Measurements from ENCODE around the gene ARHGEF33. TPM values are rescaled to one million over a fixed set of nuclear protein-coding genes. Genes with fewer than 3 reads are reported as not detected.

Gene ARHGEF33
- total RNA-seq, 4 donors from 2014 or later: 0.88 to 5.9 (median 2.2) TPM

GRCh38 chr2:38943784-38944183 is 54.1 kb downstream of the ARHGEF33 start:
- no peak for TF ChIP-seq POLR2A (IDR thresholded peaks at IDR 0.05)
- TF ChIP-seq CTCF (IDR thresholded peaks at IDR 0.05): no peak
- Histone ChIP-seq H3K4me1 (no peaks in the 10 kb centered on the region), H3K36me3 (no peaks in the 10 kb centered on the region), H3K4me3 (no peak overlapping the region), H3K27ac (no peak overlapping the region), H3K9me3 (no peaks in the 10 kb centered on the region), H3K27me3 (no peaks in the 10 kb centered on the region)
- intact Hi-C loops (cut with DNase I; ENCODE audit: low total_unique reads): no loop called here
- no peak for DNase-seq

GRCh38 chr2:38945372-38945771 is 55.7 kb downstream of the ARHGEF33 start:
- DNase-seq: peak in 1 of 2 donors; percentile 20
- no peak overlapping the region for H3K4me3 ChIP-seq
- TF ChIP-seq POLR2A (IDR thresholded peaks at IDR 0.05) (no peak), CTCF (IDR thresholded peaks at IDR 0.05) (no peak)
- no peaks in the 10 kb centered on the region for H3K9me3 ChIP-seq
- no peaks in the 10 kb centered on the region for H3K36me3 ChIP-seq
- intact Hi-C loops (cut with DNase I; ENCODE audit: low total_unique reads): no loop called here
- H3K4me1 ChIP-seq: no peaks in the 10 kb centered on the region
- H3K27me3 ChIP-seq: no peaks in the 10 kb centered on the region
- peak overlapping the region; percentile 24 to 39 for H3K27ac ChIP-seq

- intact Hi-C loops (cut with DNase I; ENCODE audit: low total_unique reads): no loop called here
- no peak for DNase-seq
- no peak overlapping the region for H3K4me3 ChIP-seq
- H3K36me3 ChIP-seq: no peaks in the 10 kb centered on the region
- TF ChIP-seq POLR2A (IDR thresholded peaks at IDR 0.05) (no peak), CTCF (IDR thresholded peaks at IDR 0.05) (no peak)
- no peaks in the 10 kb centered on the region for H3K27me3 ChIP-seq
- H3K27ac ChIP-seq: peak overlapping the region; percentile 24 to 39
- no peaks in the 10 kb centered on the region for H3K9me3 ChIP-seq
- H3K4me1 ChIP-seq: no peaks in the 10 kb centered on the region
These were observed 56.2 kb downstream of the ARHGEF33 start for GRCh38 chr2:38945911-38946310.

GRCh38 chr2:38947241-38948239 is 57.9 kb downstream of the ARHGEF33 start:
- intact Hi-C loops (cut with DNase I; ENCODE audit: low total_unique reads): no loop called here
- Histone ChIP-seq H3K4me1 (no peaks in the 10 kb centered on the region), H3K27ac (no peak overlapping the region), H3K36me3 (no peaks in the 10 kb centered on the region), H3K27me3 (no peaks in the 10 kb centered on the region), H3K9me3 (no peaks in the 10 kb centered on the region), H3K4me3 (no peak overlapping the region)
- TF ChIP-seq POLR2A (IDR thresholded peaks at IDR 0.05) (no peak), CTCF (IDR thresholded peaks at IDR 0.05) (peak; percentile 44 to 59 (median 47))
- peak; percentile 54 to 60 for DNase-seq

- intact Hi-C loops (cut with DNase I; ENCODE audit: low total_unique reads): no loop called here
- DNase-seq: no peak
- Histone ChIP-seq H3K4me3 (no peak overlapping the region), H3K27me3 (no peaks in the 10 kb centered on the region), H3K27ac (no peak overlapping the region), H3K9me3 (no peaks in the 10 kb centered on the region), H3K4me1 (no peaks in the 10 kb centered on the region), H3K36me3 (no peaks in the 10 kb centered on the region)
- TF ChIP-seq POLR2A (IDR thresholded peaks at IDR 0.05) (no peak), CTCF (IDR thresholded peaks at IDR 0.05) (no peak)
These were observed 58.8 kb downstream of the ARHGEF33 start for GRCh38 chr2:38948387-38948882.

Measured in uterus (tissue), 4 donors.